ENCODE results near the gene ACD.

ACD gene

DNA sequence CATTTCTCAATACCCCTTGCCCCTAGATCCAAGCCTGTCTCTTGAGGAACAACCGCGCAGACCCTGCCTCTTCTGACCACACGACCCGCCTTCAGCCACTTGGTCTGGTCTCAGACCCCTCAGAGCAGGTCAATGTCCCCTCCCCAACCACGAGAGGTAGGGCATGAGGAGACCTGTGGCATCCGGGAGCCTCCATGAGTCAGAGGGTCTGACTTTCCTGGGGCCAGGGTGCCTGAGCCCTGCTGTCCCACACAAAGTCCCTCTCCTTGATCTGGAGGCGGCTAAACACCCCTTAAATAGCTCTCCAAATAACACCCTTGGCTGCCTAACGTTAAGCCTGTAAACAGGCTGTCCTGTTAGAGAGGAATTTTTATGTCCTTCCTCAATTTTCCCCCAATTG, 10.0 kb downstream of the ACD start:
- no peak overlapping the region for H2AFZ ChIP-seq (ENCODE audit: insufficient read depth, low read length, poor library complexity)
- H3K9me3 ChIP-seq (ENCODE audit: insufficient read depth, low read depth, low read length) = peaks cover 9% of the 10 kb centered on the region
- no peaks in the 10 kb centered on the region for H3K79me2 ChIP-seq (ENCODE audit: control insufficient read depth, insufficient read depth, low read length, poor library complexity)
- no peaks in the 10 kb centered on the region for H3K36me3 ChIP-seq (ENCODE audit: control insufficient read depth in 1 of 2, insufficient read depth in 2 of 2, low read length in 2 of 2)
- H3K14ac ChIP-seq (ENCODE audit: low read length) = no peak overlapping the region
- H3K9ac ChIP-seq (ENCODE audit: low read length) = no peak overlapping the region
- no peak overlapping the region for H4K91ac ChIP-seq (ENCODE audit: low read depth, low read length)
- no peak overlapping the region for H4K8ac ChIP-seq (ENCODE audit: low read depth, low read length)
- no peak overlapping the region for H3K18ac ChIP-seq (ENCODE audit: low read length)
- no peak overlapping the region for H2BK12ac ChIP-seq (ENCODE audit: low read length)
- H3K27me3 ChIP-seq (ENCODE audit: insufficient read depth, low read length) = no peaks in the 10 kb centered on the region
- H3K27ac ChIP-seq (ENCODE audit: low read depth, low read length) = no peak overlapping the region
- no peak for DNase-seq
- H3K4me1 ChIP-seq (ENCODE audit: control insufficient read depth in 1 of 2, insufficient read depth in 2 of 2, low read length in 2 of 2) = peaks cover 7 to 10% of the 10 kb centered on the region in 2 experiments
- no peak overlapping the region for H3K23ac ChIP-seq (ENCODE audit: low read length)
- H3K79me1 ChIP-seq (ENCODE audit: low read length) = no peaks in the 10 kb centered on the region
- no peak overlapping the region for H3K4me3 ChIP-seq (ENCODE audit: low read depth, low read length)
- H3K4ac ChIP-seq (ENCODE audit: low read depth, low read length) = no peak overlapping the region
- H2BK120ac ChIP-seq (ENCODE audit: insufficient read depth, low read length, poor library complexity) = no peak overlapping the region
- H3K4me2 ChIP-seq (ENCODE audit: low read length) = no peak overlapping the region
- H2AK5ac ChIP-seq (ENCODE audit: low read length) = no peak overlapping the region
- H2BK5ac ChIP-seq (ENCODE audit: low read depth, low read length, poor library complexity) = no peak overlapping the region
- no CpG with 5 or more reads among the region's 8 CpGs for WGBS (ENCODE audit: extremely low coverage, insufficient coverage, insufficient read length)
- no peak overlapping the region for H4K12ac ChIP-seq (ENCODE audit: low read depth, low read length)

DNA sequence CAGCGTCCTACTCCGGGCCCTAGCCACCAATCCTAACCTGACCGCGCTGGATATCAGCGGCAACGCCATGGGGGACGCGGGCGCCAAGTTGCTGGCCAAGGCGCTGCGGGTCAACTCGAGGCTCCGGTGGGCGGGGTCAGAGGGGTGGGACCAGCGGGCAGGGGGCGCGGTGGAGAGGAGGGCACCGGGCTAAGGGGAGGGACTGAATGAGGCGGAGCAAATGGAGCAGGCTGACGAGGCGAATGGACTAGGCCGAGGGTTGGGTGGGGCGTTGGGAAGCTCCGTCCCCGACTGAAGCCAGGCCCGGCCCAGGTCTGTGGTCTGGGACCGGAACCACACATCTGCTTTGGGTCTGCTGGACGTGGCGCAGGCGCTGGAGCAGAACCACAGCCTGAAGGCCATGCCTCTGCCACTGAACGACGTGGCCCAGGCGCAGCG, 10.5 kb downstream of the ACD start:
- Histone ChIP-seq H3K79me1 (ENCODE audit: low read length) (no peaks in the 10 kb centered on the region), H3K9me3 (ENCODE audit: insufficient read depth, low read depth, low read length) (peaks cover 9% of the 10 kb centered on the region)
- WGBS (ENCODE audit: extremely low coverage, insufficient coverage, insufficient read length) = no CpG with 5 or more reads among the region's 34 CpGs

DNA sequence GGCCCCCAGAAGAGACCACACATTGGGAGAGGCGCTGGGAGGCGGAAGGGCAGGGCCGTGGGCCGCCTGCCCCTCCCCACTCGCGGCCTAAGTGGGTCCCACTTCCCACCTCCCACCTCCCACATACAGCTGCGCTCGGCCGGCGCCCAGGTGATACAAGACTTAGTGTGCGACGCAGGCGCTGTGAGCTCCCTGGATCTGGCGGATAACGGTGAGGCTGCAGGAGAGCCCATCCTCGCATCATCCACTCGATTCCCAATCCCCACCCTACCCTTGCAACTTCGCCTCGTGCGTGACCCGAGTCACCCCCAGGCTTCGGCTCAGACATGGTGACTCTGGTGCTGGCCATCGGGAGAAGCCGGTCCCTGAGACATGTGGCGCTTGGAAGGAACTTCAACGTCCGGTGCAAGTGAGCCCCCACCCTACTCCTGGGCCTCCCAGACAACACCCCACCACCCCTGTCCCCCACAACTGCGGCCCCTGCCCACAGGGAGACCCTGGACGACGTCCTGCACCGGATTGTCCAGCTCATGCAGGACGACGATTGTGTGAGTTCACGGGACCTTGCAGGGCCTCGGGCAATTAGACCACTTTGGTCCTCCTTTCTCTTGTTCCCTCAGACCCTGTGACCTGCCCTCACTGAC, 11.2 kb downstream of the ACD start:
- Histone ChIP-seq H3K27ac (ENCODE audit: low read depth, low read length) (no peak overlapping the region), H3K4me3 (ENCODE audit: low read depth, low read length) (no peak overlapping the region), H3K79me1 (ENCODE audit: low read length) (no peaks in the 10 kb centered on the region), H3K27me3 (ENCODE audit: insufficient read depth, low read length) (no peaks in the 10 kb centered on the region), H3K36me3 (ENCODE audit: control insufficient read depth in 1 of 2, insufficient read depth in 2 of 2, low read length in 2 of 2) (no peaks in the 10 kb centered on the region), H2BK12ac (ENCODE audit: low read length) (no peak overlapping the region), H2BK120ac (ENCODE audit: insufficient read depth, low read length, poor library complexity) (no peak overlapping the region), H3K4me1 (ENCODE audit: control insufficient read depth in 1 of 2, insufficient read depth in 2 of 2, low read length in 2 of 2) (peaks cover 9 to 12% of the 10 kb centered on the region in 2 experiments), H3K14ac (ENCODE audit: low read length) (no peak overlapping the region), H3K79me2 (ENCODE audit: control insufficient read depth, insufficient read depth, low read length, poor library complexity) (no peaks in the 10 kb centered on the region), H3K9me3 (ENCODE audit: insufficient read depth, low read depth, low read length) (peaks cover 9% of the 10 kb centered on the region), H2AFZ (ENCODE audit: insufficient read depth, low read length, poor library complexity) (no peak overlapping the region), H3K18ac (ENCODE audit: low read length) (no peak overlapping the region), H3K9ac (ENCODE audit: low read length) (no peak overlapping the region), H4K8ac (ENCODE audit: low read depth, low read length) (no peak overlapping the region), H3K4ac (ENCODE audit: low read depth, low read length) (no peak overlapping the region), H3K23ac (ENCODE audit: low read length) (no peak overlapping the region), H4K91ac (ENCODE audit: low read depth, low read length) (no peak overlapping the region), H2AK5ac (ENCODE audit: low read length) (no peak overlapping the region), H2BK5ac (ENCODE audit: low read depth, low read length, poor library complexity) (no peak overlapping the region), H4K12ac (ENCODE audit: low read depth, low read length) (no peak overlapping the region), H3K4me2 (ENCODE audit: low read length) (no peak overlapping the region)
- no peak for DNase-seq
- WGBS (ENCODE audit: extremely low coverage, insufficient coverage, insufficient read length) = no CpG with 5 or more reads among the region's 35 CpGs

More for the DNA sequence above, 10.5 kb downstream of the ACD start:
- Histone ChIP-seq H3K18ac (ENCODE audit: low read length) (no peak overlapping the region), H4K91ac (ENCODE audit: low read depth, low read length) (no peak overlapping the region), H3K14ac (ENCODE audit: low read length) (no peak overlapping the region), H3K4ac (ENCODE audit: low read depth, low read length) (no peak overlapping the region), H3K36me3 (ENCODE audit: control insufficient read depth in 1 of 2, insufficient read depth in 2 of 2, low read length in 2 of 2) (no peaks in the 10 kb centered on the region), H3K27me3 (ENCODE audit: insufficient read depth, low read length) (no peaks in the 10 kb centered on the region), H4K12ac (ENCODE audit: low read depth, low read length) (no peak overlapping the region), H4K8ac (ENCODE audit: low read depth, low read length) (no peak overlapping the region), H3K9ac (ENCODE audit: low read length) (no peak overlapping the region), H2AFZ (ENCODE audit: insufficient read depth, low read length, poor library complexity) (no peak overlapping the region), H2BK120ac (ENCODE audit: insufficient read depth, low read length, poor library complexity) (no peak overlapping the region), H3K79me2 (ENCODE audit: control insufficient read depth, insufficient read depth, low read length, poor library complexity) (no peaks in the 10 kb centered on the region), H3K4me2 (ENCODE audit: low read length) (no peak overlapping the region), H3K27ac (ENCODE audit: low read depth, low read length) (no peak overlapping the region), H3K23ac (ENCODE audit: low read length) (no peak overlapping the region), H3K4me3 (ENCODE audit: low read depth, low read length) (no peak overlapping the region), H3K4me1 (ENCODE audit: control insufficient read depth in 1 of 2, insufficient read depth in 2 of 2, low read length in 2 of 2) (peaks cover 8 to 11% of the 10 kb centered on the region in 2 experiments), H2AK5ac (ENCODE audit: low read length) (no peak overlapping the region), H2BK12ac (ENCODE audit: low read length) (no peak overlapping the region), H2BK5ac (ENCODE audit: low read depth, low read length, poor library complexity) (no peak overlapping the region)
- DNase-seq = peak; percentile 72 to 82

DNA sequence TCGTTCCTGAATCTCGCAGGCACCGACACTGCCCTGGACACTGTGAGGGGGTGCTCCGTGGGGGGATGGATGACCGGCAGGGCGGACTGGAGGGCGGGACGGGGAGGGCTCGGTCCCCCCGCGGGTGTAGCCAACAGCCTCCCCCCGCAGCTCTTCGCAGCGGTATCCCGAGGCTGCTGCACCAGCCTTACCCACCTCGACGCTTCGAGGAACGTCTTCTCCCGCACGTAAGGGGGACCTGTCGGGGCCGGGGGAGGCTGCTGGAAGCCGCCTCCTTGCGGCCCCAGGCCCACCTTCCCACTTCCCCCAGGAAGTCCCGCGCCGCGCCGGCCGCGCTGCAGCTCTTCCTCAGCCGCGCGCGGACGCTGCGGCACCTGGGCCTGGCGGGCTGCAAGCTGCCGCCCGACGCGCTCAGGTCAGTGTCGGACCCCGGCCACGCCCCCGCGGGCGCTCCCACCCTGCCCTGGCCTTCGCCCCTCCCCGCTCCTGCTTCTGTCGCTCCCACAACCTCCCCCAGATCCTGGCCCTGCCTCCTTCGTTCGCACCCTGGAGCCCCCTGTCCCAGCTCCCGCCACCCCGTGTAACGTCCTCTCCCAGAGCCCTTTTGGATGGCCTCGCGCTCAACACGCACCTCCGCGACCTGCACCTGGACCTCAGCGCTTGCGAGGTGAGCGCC, 11.8 kb downstream of the ACD start:
- no peak overlapping the region for H4K12ac ChIP-seq (ENCODE audit: low read depth, low read length)
- no peak overlapping the region for H3K14ac ChIP-seq (ENCODE audit: low read length)
- no peak overlapping the region for H3K27ac ChIP-seq (ENCODE audit: low read depth, low read length)
- H4K91ac ChIP-seq (ENCODE audit: low read depth, low read length) = no peak overlapping the region
- H3K18ac ChIP-seq (ENCODE audit: low read length) = no peak overlapping the region
- no peak overlapping the region for H2BK5ac ChIP-seq (ENCODE audit: low read depth, low read length, poor library complexity)
- no peaks in the 10 kb centered on the region for H3K36me3 ChIP-seq (ENCODE audit: control insufficient read depth in 1 of 2, insufficient read depth in 2 of 2, low read length in 2 of 2)
- H3K9me3 ChIP-seq (ENCODE audit: insufficient read depth, low read depth, low read length) = peaks cover 9% of the 10 kb centered on the region
- no peaks in the 10 kb centered on the region for H3K79me1 ChIP-seq (ENCODE audit: low read length)
- H2BK120ac ChIP-seq (ENCODE audit: insufficient read depth, low read length, poor library complexity) = no peak overlapping the region
- WGBS (ENCODE audit: extremely low coverage, insufficient coverage, insufficient read length) = no CpG with 5 or more reads among the region's 65 CpGs
- no peaks in the 10 kb centered on the region for H3K79me2 ChIP-seq (ENCODE audit: control insufficient read depth, insufficient read depth, low read length, poor library complexity)
- DNase-seq = no peak
- no peak overlapping the region for H2AK5ac ChIP-seq (ENCODE audit: low read length)
- no peak overlapping the region for H2BK12ac ChIP-seq (ENCODE audit: low read length)
- H3K27me3 ChIP-seq (ENCODE audit: insufficient read depth, low read length) = no peaks in the 10 kb centered on the region
- H3K4me3 ChIP-seq (ENCODE audit: low read depth, low read length) = no peak overlapping the region
- no peak overlapping the region for H3K9ac ChIP-seq (ENCODE audit: low read length)
- no peak overlapping the region for H2AFZ ChIP-seq (ENCODE audit: insufficient read depth, low read length, poor library complexity)
- H3K23ac ChIP-seq (ENCODE audit: low read length) = no peak overlapping the region
- H3K4me1 ChIP-seq (ENCODE audit: control insufficient read depth in 1 of 2, insufficient read depth in 2 of 2, low read length in 2 of 2) = peaks cover 5 to 7% of the 10 kb centered on the region in 2 experiments
- no peak overlapping the region for H4K8ac ChIP-seq (ENCODE audit: low read depth, low read length)
- no peak overlapping the region for H3K4me2 ChIP-seq (ENCODE audit: low read length)
- H3K4ac ChIP-seq (ENCODE audit: low read depth, low read length) = no peak overlapping the region

Measured in trophoblast cell (in vitro differentiated cells and primary cell).